Osteocyte (in vitro differentiated cells): ENCODE data around the gene KIZ. TPM values are rescaled to one million over a fixed set of nuclear protein-coding genes. Genes with fewer than 3 reads are reported as not detected.

Experiments
- DNase-seq: peaks from one replicate; pipeline ENCODE4 v3.0.0; 2021; ENCODE audit warnings: mixed read lengths; ENCODE audit not compliant: unreplicated experiment; ENCODE audit errors: extremely low spot score
- H3K27ac Mint-ChIP-seq: one replicate; pipeline ENCODE4 v1.8.0; 2021; ENCODE audit warnings: mild to moderate bottlenecking, mixed read lengths; ENCODE audit not compliant: unreplicated experiment
- H3K27me3 Mint-ChIP-seq: one replicate; pipeline ENCODE4 v1.8.0; 2021; ENCODE audit warnings: mixed read lengths; ENCODE audit not compliant: unreplicated experiment
- H3K36me3 Mint-ChIP-seq: one replicate; pipeline ENCODE4 v1.8.0; 2021; ENCODE audit warnings: mixed read lengths; ENCODE audit not compliant: unreplicated experiment
- H3K4me1 Mint-ChIP-seq: one replicate; pipeline ENCODE4 v1.8.0; 2021; ENCODE audit warnings: mixed read lengths; ENCODE audit not compliant: unreplicated experiment
- H3K4me3 Mint-ChIP-seq: one replicate; pipeline ENCODE4 v1.8.0; 2021; ENCODE audit warnings: mild to moderate bottlenecking, moderate library complexity, mixed read lengths; ENCODE audit not compliant: unreplicated experiment
- H3K9me3 Mint-ChIP-seq: one replicate; pipeline ENCODE4 v1.8.0; 2021; ENCODE audit warnings: mixed read lengths; ENCODE audit not compliant: unreplicated experiment
- total RNA-seq: library from RNA; stranded (reverse); gene quantifications from 2 replicates; pipeline ENCODE4 v1.2.1, GENCODE V29; 2021
- TF ChIP-seq, protein P1 (sequence below): fragments of 200-600 bp; sonication (generic); IDR thresholded peaks from 2 replicates; pipeline ENCODE4 v1.5.0; 2021; ENCODE audit warnings: antibody characterized with exemption, mild to moderate bottlenecking, moderate library complexity

Gene KIZ
- total RNA-seq, 1 donor from 2014 or later: 21.2 TPM

DNA sequence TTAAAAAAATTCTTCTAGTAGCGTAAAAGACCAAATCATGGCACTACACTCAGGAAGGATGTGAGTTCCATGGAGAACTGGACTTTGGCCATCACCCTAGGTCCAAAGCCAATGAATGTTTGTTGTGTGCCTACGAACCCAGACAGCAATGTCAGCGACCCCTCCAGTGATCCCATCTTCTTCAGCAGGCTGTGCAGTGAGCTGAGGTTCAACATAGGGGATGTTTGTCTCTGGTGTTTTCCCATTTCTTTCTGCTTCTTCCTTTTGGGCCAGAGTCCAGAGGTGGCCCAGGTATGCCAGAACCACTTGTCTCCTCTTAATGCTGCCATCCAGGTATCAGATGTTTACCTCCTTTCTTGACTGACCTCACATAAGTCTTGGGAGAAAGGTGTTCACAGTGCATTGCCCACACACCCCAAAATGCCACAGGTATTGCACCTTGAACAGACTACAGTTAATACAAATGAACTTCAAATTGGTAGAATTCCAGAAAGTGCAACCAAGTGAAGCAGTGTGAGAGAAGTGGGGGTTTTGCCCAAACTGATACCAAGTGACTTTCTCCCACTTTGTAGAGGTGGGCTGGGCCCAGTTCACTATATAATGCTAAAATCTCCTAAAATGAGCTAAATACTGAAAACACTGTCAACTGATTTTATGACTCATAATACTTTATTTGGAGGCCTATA is 14.1 kb downstream of the KIZ start:
- Mint-ChIP-seq H3K4me3 (no peak overlapping the region), H3K4me1 (no peaks in the 10 kb centered on the region), H3K27ac (no peak overlapping the region), H3K36me3 (peaks cover 12% of the 10 kb centered on the region), H3K9me3 (no peaks in the 10 kb centered on the region), H3K27me3 (no peaks in the 10 kb centered on the region)
- DNase-seq: no peak
- TF ChIP-seq, protein P1, sequence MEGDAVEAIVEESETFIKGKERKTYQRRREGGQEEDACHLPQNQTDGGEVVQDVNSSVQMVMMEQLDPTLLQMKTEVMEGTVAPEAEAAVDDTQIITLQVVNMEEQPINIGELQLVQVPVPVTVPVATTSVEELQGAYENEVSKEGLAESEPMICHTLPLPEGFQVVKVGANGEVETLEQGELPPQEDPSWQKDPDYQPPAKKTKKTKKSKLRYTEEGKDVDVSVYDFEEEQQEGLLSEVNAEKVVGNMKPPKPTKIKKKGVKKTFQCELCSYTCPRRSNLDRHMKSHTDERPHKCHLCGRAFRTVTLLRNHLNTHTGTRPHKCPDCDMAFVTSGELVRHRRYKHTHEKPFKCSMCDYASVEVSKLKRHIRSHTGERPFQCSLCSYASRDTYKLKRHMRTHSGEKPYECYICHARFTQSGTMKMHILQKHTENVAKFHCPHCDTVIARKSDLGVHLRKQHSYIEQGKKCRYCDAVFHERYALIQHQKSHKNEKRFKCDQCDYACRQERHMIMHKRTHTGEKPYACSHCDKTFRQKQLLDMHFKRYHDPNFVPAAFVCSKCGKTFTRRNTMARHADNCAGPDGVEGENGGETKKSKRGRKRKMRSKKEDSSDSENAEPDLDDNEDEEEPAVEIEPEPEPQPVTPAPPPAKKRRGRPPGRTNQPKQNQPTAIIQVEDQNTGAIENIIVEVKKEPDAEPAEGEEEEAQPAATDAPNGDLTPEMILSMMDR: no peak

DNA sequence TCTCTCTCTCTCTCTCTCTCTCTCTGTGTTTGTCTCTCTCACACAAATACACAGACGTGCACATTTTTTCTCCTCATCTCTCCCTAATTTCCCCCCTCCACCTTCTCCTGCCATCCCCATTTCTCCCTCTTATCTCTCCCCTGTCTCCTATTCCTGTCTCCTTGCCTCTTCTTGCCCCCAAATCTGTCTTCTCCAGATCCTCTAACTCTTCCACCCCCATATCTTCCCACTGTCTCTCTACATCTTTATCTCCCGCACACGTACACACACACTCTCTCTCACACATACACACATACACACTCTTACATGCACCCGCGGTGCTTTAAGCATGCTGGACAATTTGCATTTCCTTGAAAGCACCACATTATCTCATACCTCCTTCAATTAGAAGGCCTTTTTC is 15.9 kb downstream of the KIZ start:
- no peaks in the 10 kb centered on the region for H3K4me1 Mint-ChIP-seq
- TF ChIP-seq, protein P1: no peak
- H3K36me3 Mint-ChIP-seq: peaks cover 17% of the 10 kb centered on the region
- no peaks in the 10 kb centered on the region for H3K27me3 Mint-ChIP-seq
- H3K4me3 Mint-ChIP-seq: no peak overlapping the region
- H3K9me3 Mint-ChIP-seq: no peaks in the 10 kb centered on the region
- DNase-seq: no peak
- H3K27ac Mint-ChIP-seq: no peak overlapping the region

DNA sequence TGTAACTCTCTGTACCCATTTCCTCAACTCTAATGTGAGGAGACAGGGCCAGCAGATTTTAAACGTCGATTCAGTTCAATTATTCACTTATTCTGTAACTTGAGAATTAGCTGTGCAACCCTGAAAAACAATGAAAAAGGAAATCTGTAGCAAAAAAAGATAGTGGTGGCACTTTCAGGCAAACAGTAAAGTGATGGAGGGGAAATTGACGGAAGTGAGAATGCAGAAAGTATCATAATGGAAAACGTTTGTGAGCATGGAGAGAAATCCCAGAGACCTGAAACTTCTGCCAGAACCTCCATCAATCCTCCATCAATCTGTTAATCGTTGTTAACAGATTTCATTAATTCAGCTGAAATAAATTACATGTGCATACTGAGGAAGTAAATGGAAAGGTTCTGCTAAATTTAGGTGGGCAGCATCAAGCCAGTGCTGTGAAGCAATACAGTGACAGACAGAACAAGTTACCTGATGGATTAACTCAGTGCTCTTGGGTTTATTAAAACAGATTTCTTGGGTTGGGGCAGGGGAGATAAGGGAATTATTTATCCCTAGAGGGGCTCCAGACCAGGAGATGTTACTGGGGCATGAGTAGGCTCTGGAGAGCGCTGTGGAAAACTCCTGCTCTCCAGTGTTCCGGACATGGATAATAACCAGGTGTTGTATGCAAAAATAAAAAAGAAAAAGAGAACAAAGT is 17.5 kb downstream of the KIZ start:
- Mint-ChIP-seq H3K4me1 (no peaks in the 10 kb centered on the region), H3K36me3 (peaks cover 7% of the 10 kb centered on the region), H3K4me3 (no peak overlapping the region), H3K27ac (no peak overlapping the region), H3K9me3 (no peaks in the 10 kb centered on the region), H3K27me3 (no peaks in the 10 kb centered on the region)
- TF ChIP-seq, protein P1: no peak
- no peak for DNase-seq

DNA sequence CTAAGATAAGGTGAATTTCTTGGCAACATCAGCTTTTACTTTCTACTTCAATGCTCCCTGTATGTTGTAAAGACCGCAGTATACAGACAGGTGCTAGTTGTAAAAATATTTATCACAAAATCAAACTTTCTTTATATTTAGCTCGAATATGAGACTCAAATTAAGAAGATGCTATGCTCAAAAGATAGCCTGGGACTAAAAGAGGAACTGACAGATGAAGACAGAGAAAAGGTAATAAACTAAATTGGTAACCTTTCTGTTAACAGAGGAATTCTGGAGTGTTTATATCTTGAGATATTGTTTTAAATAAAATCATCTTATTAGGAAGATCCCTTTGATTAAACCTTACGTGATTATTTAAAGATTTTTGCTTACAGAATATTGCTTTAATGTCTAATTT is 19.5 kb downstream of the KIZ start:
- H3K9me3 Mint-ChIP-seq: no peaks in the 10 kb centered on the region
- H3K27ac Mint-ChIP-seq: no peak overlapping the region
- TF ChIP-seq, protein P1: no peak
- no peaks in the 10 kb centered on the region for H3K4me1 Mint-ChIP-seq
- peaks cover 5% of the 10 kb centered on the region for H3K36me3 Mint-ChIP-seq
- H3K27me3 Mint-ChIP-seq: no peaks in the 10 kb centered on the region
- no peak overlapping the region for H3K4me3 Mint-ChIP-seq
- DNase-seq: no peak

DNA sequence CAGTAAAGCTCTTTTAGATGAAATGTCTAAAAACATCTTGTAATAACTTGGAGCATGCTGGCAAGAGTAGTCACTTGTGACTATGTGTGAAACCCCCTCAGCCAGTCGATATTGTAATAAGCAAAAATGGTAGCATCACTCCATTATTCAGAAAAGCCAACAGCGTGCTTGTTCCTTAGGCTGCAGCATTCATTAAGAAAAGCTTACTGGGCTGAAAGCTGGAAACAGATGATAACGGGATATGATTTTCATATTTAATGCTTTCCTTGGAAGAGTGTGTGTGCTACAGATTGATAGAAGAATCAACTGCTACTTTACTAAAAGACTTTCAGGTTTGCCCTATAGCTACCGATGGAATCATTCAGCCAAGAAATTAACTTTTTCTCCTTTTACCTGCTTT is 20.3 kb downstream of the KIZ start:
- Mint-ChIP-seq H3K36me3 (peaks cover 6% of the 10 kb centered on the region), H3K27me3 (no peaks in the 10 kb centered on the region), H3K9me3 (no peaks in the 10 kb centered on the region), H3K4me1 (no peaks in the 10 kb centered on the region), H3K27ac (no peak overlapping the region), H3K4me3 (no peak overlapping the region)
- TF ChIP-seq, protein P1: no peak
- no peak for DNase-seq
